MM.1S (cell line): ENCODE measurements around the gene FBXL7.

Source experiments
- CTCF ChIP-seq: fragments of 300-600 bp; sonication (generic); IDR thresholded peaks from 2 replicates; pipeline ENCODE4 v1.5.1; 2016; ENCODE audit warnings: antibody characterized with exemption, low read length, mixed read lengths
- EZH2 ChIP-seq: fragments of 300-600 bp; sonication (generic); optimal IDR thresholded peaks from 2 replicates; pipeline ENCODE3; 2017; ENCODE audit warnings: low read depth, mild to moderate bottlenecking, antibody characterized with exemption, low read length, mixed read lengths
- EZH2phosphoT487 ChIP-seq: fragments of 300-600 bp; sonication (generic); IDR thresholded peaks from 2 replicates; pipeline ENCODE4 v1.6.1; 2018; ENCODE audit warnings: antibody characterized with exemption, low read length

DNA sequence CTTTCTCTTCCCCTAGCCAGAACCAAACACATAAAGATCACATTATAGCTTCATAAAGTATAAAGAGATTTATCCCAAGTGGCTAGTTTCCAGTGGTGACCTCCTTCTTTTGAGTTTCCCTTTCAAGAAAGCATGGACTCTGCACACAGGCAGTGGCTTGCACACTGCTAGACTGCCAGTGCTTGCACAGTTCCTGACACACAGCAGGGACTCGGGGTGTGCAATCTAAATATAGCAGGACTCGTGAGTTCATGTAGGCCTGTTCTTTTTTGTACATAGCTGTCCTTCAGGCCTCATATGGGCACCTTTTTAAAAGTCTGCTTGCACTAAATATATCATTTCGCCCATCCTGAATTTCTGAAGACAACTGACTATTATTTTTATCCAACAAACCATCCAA lies 308.6 kb downstream of the FBXL7 start:
- TF ChIP-seq CTCF (no peak), EZH2 (no peak), EZH2phosphoT487 (no peak)
